ENCODE results near the gene SORCS3.

SORCS3 gene

GRCh38 chr10:104731192-104731591 is 90.1 kb downstream of the SORCS3 start:
- DNase-seq (ENCODE audit: low read depth, low spot score) = no peak
- in situ Hi-C loops (cut with HindIII; ENCODE audit: low sequenced_read_pairs) = no loop called here
- no peak overlapping the region for H3K4me3 ChIP-seq (ENCODE audit: low read depth, low read length)
- TF ChIP-seq, protein P1, sequence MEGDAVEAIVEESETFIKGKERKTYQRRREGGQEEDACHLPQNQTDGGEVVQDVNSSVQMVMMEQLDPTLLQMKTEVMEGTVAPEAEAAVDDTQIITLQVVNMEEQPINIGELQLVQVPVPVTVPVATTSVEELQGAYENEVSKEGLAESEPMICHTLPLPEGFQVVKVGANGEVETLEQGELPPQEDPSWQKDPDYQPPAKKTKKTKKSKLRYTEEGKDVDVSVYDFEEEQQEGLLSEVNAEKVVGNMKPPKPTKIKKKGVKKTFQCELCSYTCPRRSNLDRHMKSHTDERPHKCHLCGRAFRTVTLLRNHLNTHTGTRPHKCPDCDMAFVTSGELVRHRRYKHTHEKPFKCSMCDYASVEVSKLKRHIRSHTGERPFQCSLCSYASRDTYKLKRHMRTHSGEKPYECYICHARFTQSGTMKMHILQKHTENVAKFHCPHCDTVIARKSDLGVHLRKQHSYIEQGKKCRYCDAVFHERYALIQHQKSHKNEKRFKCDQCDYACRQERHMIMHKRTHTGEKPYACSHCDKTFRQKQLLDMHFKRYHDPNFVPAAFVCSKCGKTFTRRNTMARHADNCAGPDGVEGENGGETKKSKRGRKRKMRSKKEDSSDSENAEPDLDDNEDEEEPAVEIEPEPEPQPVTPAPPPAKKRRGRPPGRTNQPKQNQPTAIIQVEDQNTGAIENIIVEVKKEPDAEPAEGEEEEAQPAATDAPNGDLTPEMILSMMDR (IDR thresholded peaks at IDR 0.05; ENCODE audit: low read depth, low read length) = no peak

DNA sequence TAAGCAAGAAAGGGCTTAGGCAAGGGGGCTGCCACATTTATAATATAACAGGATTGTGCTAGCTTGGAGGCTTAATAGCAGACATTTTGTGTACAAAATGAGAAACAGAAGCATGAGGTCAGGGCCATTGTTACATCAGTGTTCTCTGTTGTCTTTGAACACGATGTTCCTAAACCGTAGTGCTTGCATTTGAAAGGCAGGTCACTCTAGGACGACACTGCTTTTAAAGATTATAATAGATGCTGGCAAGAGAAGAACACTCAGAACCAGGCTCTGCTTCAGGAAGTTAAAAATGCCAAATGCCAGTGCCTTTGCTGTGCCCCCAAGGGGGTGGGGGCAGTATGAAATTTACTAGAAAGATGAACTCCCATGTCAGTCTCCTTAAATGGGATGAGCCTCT is 91.1 kb downstream of the SORCS3 start:
- DNase-seq (ENCODE audit: low read depth, low spot score) = no peak
- in situ Hi-C loops (cut with HindIII; ENCODE audit: low sequenced_read_pairs) = no loop called here
- TF ChIP-seq, protein P1 (IDR thresholded peaks at IDR 0.05; ENCODE audit: low read depth, low read length) = no peak
- H3K4me3 ChIP-seq (ENCODE audit: low read depth, low read length) = no peak overlapping the region

DNA sequence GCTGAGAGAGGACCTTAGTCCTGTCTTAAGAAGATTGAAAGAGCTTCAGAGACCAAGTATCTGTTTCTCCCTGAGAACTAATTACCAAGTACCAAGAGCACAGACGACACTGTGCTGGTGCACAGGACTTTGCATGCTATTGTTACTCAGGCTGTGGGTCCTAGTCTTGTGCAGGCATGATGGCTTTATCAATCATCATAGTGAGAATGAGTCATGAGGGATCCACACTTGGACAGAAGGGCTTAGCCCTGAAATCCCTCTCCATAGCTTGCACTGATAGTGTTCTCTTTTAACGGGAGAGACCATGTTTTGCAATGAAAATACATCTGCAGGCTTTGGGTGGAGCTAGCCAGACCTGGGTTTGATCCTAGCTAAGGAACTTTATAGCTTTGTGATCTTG is 93.3 kb downstream of the SORCS3 start:
- TF ChIP-seq, protein P1 (IDR thresholded peaks at IDR 0.05; ENCODE audit: low read depth, low read length) = no peak
- no peak overlapping the region for H3K4me3 ChIP-seq (ENCODE audit: low read depth, low read length)
- DNase-seq (ENCODE audit: low read depth, low spot score) = no peak
- in situ Hi-C loops (cut with HindIII; ENCODE audit: low sequenced_read_pairs) = no loop called here

GRCh38 chr10:104735036-104735756 is 94.1 kb downstream of the SORCS3 start:
- H3K4me3 ChIP-seq (ENCODE audit: low read depth, low read length) = no peak overlapping the region
- TF ChIP-seq, protein P1 (IDR thresholded peaks at IDR 0.05; ENCODE audit: low read depth, low read length) = no peak
- no peak for DNase-seq (ENCODE audit: low read depth, low spot score)
- in situ Hi-C loops (cut with HindIII; ENCODE audit: low sequenced_read_pairs) = no loop called here

DNA sequence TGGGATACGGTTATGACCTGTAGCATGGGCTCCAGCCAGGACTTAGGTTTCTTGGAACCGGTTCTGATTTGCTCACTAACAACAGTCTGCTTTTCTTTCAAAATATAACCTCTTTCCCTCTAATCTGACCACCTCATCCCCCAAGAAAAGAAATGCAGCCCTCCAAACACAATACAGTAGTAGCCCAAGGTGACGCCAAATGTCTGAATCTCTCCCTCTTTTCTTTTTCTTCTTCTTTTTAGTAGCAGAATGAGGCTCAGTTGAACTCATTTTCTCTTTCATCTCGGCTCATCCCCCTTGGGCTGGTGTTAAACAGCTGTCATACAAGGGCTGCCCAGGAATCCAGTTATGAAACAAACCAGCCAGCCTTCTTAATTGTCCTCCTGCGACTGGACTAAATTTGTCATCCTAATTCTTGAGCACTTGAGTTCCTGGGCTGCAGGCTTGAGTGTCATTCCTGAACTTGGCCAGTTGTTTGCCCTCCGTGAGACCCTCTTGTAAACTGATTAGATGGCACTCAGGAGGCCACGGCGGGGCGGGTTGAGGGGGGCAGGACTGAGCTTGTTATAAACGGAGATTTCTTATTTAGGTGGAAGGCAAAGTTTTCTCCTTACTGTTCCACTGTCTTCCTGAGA is 94.8 kb downstream of the SORCS3 start:
- TF ChIP-seq, protein P1 (IDR thresholded peaks at IDR 0.05; ENCODE audit: low read depth, low read length) = no peak
- in situ Hi-C loops (cut with HindIII; ENCODE audit: low sequenced_read_pairs) = no loop called here
- no peak for DNase-seq (ENCODE audit: low read depth, low spot score)
- H3K4me3 ChIP-seq (ENCODE audit: low read depth, low read length) = no peak overlapping the region

DNA sequence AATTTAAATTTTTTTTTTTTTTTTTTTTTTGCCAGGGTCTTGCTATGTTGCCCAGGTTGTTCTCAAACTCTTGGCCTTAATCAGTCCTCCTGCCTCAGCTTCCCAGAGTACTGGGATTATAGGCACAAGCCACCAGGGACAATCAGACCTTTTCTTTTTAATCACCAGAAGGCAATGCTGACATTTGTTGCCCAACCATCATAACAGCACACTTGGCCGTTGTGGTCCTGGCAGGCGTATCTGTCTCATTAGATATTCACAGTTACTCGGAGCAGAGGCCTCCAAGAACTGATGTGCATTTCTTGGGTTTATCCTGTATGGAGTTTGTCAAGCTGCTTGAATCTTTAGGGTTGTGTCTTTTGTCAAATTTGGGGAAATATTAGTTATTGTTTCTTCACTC is 100.0 kb downstream of the SORCS3 start:
- in situ Hi-C loops (cut with HindIII; ENCODE audit: low sequenced_read_pairs) = no loop called here
- no peak overlapping the region for H3K4me3 ChIP-seq (ENCODE audit: low read depth, low read length)
- TF ChIP-seq, protein P1 (IDR thresholded peaks at IDR 0.05; ENCODE audit: low read depth, low read length) = no peak
- DNase-seq (ENCODE audit: low read depth, low spot score) = no peak

All from astrocyte of the spinal cord (primary cell).